HG02642 (cell line): ENCODE measurements around the gene SLC6A19.

Source experiments
- ATAC-seq: cut with Tn5 transposase; IDR thresholded peaks from one replicate; pipeline ENCODE4 v1.9.1; 2021; ENCODE audit warnings: mild to moderate bottlenecking; ENCODE audit not compliant: unreplicated experiment, poor library complexity

The SLC6A19 gene

DNA sequence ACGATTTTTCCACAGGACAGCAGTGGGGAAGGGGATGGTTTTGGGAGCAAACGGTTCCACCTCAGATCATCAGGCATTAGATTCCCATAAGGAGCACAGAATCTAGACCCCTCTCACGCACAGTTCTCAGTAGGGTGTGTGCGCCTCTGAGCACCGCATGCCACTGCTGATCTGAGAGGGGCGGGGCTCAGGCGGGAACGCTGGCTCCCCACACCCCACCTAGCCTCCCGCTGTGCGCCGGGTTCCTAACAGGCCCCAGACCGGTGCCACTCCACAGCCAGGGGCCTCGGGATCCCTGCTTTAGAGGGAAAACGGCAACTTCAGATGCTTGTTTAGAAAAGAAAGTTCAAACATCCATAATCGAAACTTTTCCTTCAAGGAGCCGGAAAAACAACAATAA is 73.1 kb downstream of the SLC6A19 start:
- ATAC-seq, result no peak
